ENCODE results near the gene NRGN. TPM values are rescaled to one million over a fixed set of nuclear protein-coding genes. Genes with fewer than 3 reads are reported as not detected.

Gene NRGN
- total RNA-seq, 2 donors from 2014 or later = 4.7 to 8.9 TPM

GRCh38 chr11:124728134-124728533, 11.6 kb upstream of the NRGN start:
- Histone ChIP-seq H3K4me1 (ENCODE audit: control insufficient read depth, insufficient read depth, low read length) (peaks cover 10% of the 10 kb centered on the region), H3K27ac (ENCODE audit: low read depth, low read length) (no peak overlapping the region), H3K9me3 (ENCODE audit: control insufficient read depth, low read length) (no peaks in the 10 kb centered on the region), H3K27me3 (ENCODE audit: control insufficient read depth, insufficient read depth, low read length, poor library complexity, severe bottlenecking) (no peaks in the 10 kb centered on the region), H3K36me3 (ENCODE audit: control insufficient read depth, insufficient read depth, low read length) (no peaks in the 10 kb centered on the region), H3K9ac (ENCODE audit: extremely low read depth, low read length, poor library complexity, severe bottlenecking) (no peak overlapping the region), H3K4me3 (ENCODE audit: low read length) (no peak overlapping the region)
- DNase-seq = no peak
- Mint-ChIP-seq H3K27me3 (ENCODE audit: insufficient read depth) (peaks cover 26% of the 10 kb centered on the region), H3K9me3 (no peaks in the 10 kb centered on the region), H3K27ac (no peak overlapping the region), H3K4me3 (no peak overlapping the region), H3K4me1 (peaks cover 30% of the 10 kb centered on the region), H3K36me3 (ENCODE audit: low read depth) (no peaks in the 10 kb centered on the region)
- peak; percentile 3 for TF ChIP-seq CTCF (conservative IDR thresholded peaks at IDR 0.05)
- WGBS, 2 experiments (ENCODE audit: insufficient coverage in 1 of 2, insufficient read length in 1 of 2) = 89% methylated on average over 2 of the region's 2 CpGs; no CpG with 5 or more reads in 1 of the 2 experiments

- no peaks in the 10 kb centered on the region for H3K36me3 Mint-ChIP-seq (ENCODE audit: low read depth)
- H3K36me3 ChIP-seq (ENCODE audit: control insufficient read depth, insufficient read depth, low read length) = no peaks in the 10 kb centered on the region
- H3K27ac Mint-ChIP-seq = no peak overlapping the region
- peaks cover 7% of the 10 kb centered on the region for H3K4me1 ChIP-seq (ENCODE audit: control insufficient read depth, insufficient read depth, low read length)
- H3K4me3 ChIP-seq (ENCODE audit: low read length) = no peak overlapping the region
- H3K27me3 Mint-ChIP-seq (ENCODE audit: insufficient read depth) = peaks cover 15% of the 10 kb centered on the region
- H3K9me3 Mint-ChIP-seq = no peaks in the 10 kb centered on the region
- no peak overlapping the region for H3K9ac ChIP-seq (ENCODE audit: extremely low read depth, low read length, poor library complexity, severe bottlenecking)
- no peaks in the 10 kb centered on the region for H3K27me3 ChIP-seq (ENCODE audit: control insufficient read depth, insufficient read depth, low read length, poor library complexity, severe bottlenecking)
- no peak overlapping the region for H3K4me3 Mint-ChIP-seq
- TF ChIP-seq CTCF (conservative IDR thresholded peaks at IDR 0.05) = no peak
- no peak for DNase-seq
- peaks cover 23% of the 10 kb centered on the region for H3K4me1 Mint-ChIP-seq
- no peak overlapping the region for H3K27ac ChIP-seq (ENCODE audit: low read depth, low read length)
- 83 to 90% methylated on average over 3 to 4 of the region's 4 CpGs for WGBS, 2 experiments (ENCODE audit: insufficient coverage in 1 of 2, insufficient read length in 1 of 2)
- no peaks in the 10 kb centered on the region for H3K9me3 ChIP-seq (ENCODE audit: control insufficient read depth, low read length)
These were observed 10.2 kb upstream of the NRGN start for GRCh38 chr11:124729571-124729970.

- Mint-ChIP-seq H3K9me3 (no peaks in the 10 kb centered on the region), H3K36me3 (ENCODE audit: low read depth) (no peaks in the 10 kb centered on the region), H3K27ac (no peak overlapping the region), H3K4me3 (no peak overlapping the region), H3K27me3 (ENCODE audit: insufficient read depth) (peaks cover 36% of the 10 kb centered on the region), H3K4me1 (peaks cover 12% of the 10 kb centered on the region)
- H3K4me1 ChIP-seq (ENCODE audit: control insufficient read depth, insufficient read depth, low read length) = no peaks in the 10 kb centered on the region
- H3K36me3 ChIP-seq (ENCODE audit: control insufficient read depth, insufficient read depth, low read length) = no peaks in the 10 kb centered on the region
- TF ChIP-seq CTCF (conservative IDR thresholded peaks at IDR 0.05) = no peak
- peaks cover 19% of the 10 kb centered on the region for H3K27me3 ChIP-seq (ENCODE audit: control insufficient read depth, insufficient read depth, low read length, poor library complexity, severe bottlenecking)
- DNase-seq = no peak
- H3K9me3 ChIP-seq (ENCODE audit: control insufficient read depth, low read length) = no peaks in the 10 kb centered on the region
- H3K27ac ChIP-seq (ENCODE audit: low read depth, low read length) = no peak overlapping the region
- WGBS, 2 experiments (ENCODE audit: insufficient coverage in 1 of 2, insufficient read length in 1 of 2) = 95 to 100% methylated on average over 3 to 4 of the region's 4 CpGs
- no peak overlapping the region for H3K9ac ChIP-seq (ENCODE audit: extremely low read depth, low read length, poor library complexity, severe bottlenecking)
- no peak overlapping the region for H3K4me3 ChIP-seq (ENCODE audit: low read length)
These were observed 7.5 kb upstream of the NRGN start for GRCh38 chr11:124732230-124732629.

Data from endodermal cell (in vitro differentiated cells).